Measurements from ENCODE around the gene TCF4.

GRCh38 chr18:55420665-55421307 is 167.2 kb downstream of the TCF4 start:
- no peak for TF ChIP-seq CTCF (conservative IDR thresholded peaks at IDR 0.05; ENCODE audit: low read length)
- no peak for TF ChIP-seq EZH2phosphoT487 (IDR thresholded peaks at IDR 0.05; ENCODE audit: borderline replicate concordance)

Data from Loucy (cell line).